Measurements from ENCODE around the gene PRSS16. TPM values are rescaled to one million over a fixed set of nuclear protein-coding genes. Genes with fewer than 3 reads are reported as not detected.

PRSS16 gene
- total and polyA plus RNA-seq, 9 of the 15 experiments (the other 6 are each of a cell fraction or from before 2014, with no cell fraction given) = 4.5 to 21.3 (median 12.1) TPM

DNA sequence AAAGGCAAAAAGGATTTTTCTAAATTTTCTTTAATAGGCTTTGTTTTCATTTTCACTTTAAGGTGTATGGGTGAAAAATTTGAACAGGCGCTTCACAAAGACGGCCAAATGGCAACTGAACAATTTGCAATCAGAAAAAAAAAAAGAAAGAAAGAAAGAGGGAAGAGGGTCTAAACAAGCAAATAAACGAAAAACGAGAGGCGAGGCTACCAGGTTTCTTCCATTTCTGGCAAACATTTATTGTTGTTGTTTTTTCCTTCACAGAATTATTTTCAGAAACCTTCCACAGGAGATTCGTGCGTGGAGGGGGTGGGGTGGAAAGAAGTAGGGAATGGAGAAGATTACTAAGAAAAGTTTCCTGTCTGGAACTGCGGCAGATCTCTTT is 40.2 kb downstream of the PRSS16 start (continued):
- TF ChIP-seq, protein P1, sequence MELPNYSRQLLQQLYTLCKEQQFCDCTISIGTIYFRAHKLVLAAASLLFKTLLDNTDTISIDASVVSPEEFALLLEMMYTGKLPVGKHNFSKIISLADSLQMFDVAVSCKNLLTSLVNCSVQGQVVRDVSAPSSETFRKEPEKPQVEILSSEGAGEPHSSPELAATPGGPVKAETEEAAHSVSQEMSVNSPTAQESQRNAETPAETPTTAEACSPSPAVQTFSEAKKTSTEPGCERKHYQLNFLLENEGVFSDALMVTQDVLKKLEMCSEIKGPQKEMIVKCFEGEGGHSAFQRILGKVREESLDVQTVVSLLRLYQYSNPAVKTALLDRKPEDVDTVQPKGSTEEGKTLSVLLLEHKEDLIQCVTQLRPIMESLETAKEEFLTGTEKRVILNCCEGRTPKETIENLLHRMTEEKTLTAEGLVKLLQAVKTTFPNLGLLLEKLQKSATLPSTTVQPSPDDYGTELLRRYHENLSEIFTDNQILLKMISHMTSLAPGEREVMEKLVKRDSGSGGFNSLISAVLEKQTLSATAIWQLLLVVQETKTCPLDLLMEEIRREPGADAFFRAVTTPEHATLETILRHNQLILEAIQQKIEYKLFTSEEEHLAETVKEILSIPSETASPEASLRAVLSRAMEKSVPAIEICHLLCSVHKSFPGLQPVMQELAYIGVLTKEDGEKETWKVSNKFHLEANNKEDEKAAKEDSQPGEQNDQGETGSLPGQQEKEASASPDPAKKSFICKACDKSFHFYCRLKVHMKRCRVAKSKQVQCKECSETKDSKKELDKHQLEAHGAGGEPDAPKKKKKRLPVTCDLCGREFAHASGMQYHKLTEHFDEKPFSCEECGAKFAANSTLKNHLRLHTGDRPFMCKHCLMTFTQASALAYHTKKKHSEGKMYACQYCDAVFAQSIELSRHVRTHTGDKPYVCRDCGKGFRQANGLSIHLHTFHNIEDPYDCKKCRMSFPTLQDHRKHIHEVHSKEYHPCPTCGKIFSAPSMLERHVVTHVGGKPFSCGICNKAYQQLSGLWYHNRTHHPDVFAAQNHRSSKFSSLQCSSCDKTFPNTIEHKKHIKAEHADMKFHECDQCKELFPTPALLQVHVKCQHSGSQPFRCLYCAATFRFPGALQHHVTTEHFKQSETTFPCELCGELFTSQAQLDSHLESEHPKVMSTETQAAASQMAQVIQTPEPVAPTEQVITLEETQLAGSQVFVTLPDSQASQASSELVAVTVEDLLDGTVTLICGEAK (IDR thresholded peaks at IDR 0.05) = peak; percentile 42; the same call in 1 of the 2 replicates
- TF ChIP-seq, protein P1 (CRISPR knock-in tag; IDR thresholded peaks at IDR 0.05) = no peak
- TF ChIP-seq CBX8 (IDR thresholded peaks at IDR 0.05; ENCODE audit: borderline replicate concordance, extremely low read depth, low read depth, low read length, poor library complexity, severe bottlenecking) (no peak), SMARCA4 (IDR thresholded peaks at IDR 0.05) (0 out of 2 replicates have a peak, but pooled peaks have one; percentile 15), LEF1 (IDR thresholded peaks at IDR 0.05) (no peak), MTF1 (CRISPR knock-in tag; IDR thresholded peaks at IDR 0.05; ENCODE audit: borderline replicate concordance) (no peak), HCFC1 (IDR thresholded peaks at IDR 0.05; ENCODE audit: low read depth, low read length) (no peak), FOXK2 (conservative IDR thresholded peaks at IDR 0.05 in 1 of 2, IDR thresholded peaks at IDR 0.05 in 1 of 2; ENCODE audit: low read depth in 2 of 2) (0 out of 4 replicates have a peak, but pooled peaks of 1 of the 2 experiments have one; percentile 30), NBN (IDR thresholded peaks at IDR 0.05; ENCODE audit: low read depth) (0 out of 2 replicates have a peak, but pooled peaks have one; percentile 55), ZZZ3 (IDR thresholded peaks at IDR 0.05) (no peak), ASH1L (IDR thresholded peaks at IDR 0.05; ENCODE audit: borderline replicate concordance, low read depth, partially characterized antibody) (peak; percentile 51), ZNF24 (IDR thresholded peaks at IDR 0.05) (peak; percentile 5; the same call in 1 of the 2 replicates)
- TF ChIP-seq, protein P2, sequence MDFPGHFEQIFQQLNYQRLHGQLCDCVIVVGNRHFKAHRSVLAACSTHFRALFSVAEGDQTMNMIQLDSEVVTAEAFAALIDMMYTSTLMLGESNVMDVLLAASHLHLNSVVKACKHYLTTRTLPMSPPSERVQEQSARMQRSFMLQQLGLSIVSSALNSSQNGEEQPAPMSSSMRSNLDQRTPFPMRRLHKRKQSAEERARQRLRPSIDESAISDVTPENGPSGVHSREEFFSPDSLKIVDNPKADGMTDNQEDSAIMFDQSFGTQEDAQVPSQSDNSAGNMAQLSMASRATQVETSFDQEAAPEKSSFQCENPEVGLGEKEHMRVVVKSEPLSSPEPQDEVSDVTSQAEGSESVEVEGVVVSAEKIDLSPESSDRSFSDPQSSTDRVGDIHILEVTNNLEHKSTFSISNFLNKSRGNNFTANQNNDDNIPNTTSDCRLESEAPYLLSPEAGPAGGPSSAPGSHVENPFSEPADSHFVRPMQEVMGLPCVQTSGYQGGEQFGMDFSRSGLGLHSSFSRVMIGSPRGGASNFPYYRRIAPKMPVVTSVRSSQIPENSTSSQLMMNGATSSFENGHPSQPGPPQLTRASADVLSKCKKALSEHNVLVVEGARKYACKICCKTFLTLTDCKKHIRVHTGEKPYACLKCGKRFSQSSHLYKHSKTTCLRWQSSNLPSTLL (IDR thresholded peaks at IDR 0.05) = no peak
- TF ChIP-seq, protein P3, sequence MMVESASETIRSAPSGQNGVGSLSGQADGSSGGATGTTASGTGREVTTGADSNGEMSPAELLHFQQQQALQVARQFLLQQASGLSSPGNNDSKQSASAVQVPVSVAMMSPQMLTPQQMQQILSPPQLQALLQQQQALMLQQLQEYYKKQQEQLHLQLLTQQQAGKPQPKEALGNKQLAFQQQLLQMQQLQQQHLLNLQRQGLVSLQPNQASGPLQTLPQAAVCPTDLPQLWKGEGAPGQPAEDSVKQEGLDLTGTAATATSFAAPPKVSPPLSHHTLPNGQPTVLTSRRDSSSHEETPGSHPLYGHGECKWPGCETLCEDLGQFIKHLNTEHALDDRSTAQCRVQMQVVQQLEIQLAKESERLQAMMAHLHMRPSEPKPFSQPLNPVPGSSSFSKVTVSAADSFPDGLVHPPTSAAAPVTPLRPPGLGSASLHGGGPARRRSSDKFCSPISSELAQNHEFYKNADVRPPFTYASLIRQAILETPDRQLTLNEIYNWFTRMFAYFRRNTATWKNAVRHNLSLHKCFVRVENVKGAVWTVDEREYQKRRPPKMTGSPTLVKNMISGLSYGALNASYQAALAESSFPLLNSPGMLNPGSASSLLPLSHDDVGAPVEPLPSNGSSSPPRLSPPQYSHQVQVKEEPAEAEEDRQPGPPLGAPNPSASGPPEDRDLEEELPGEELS (CRISPR knock-in tag; IDR thresholded peaks at IDR 0.05; ENCODE audit: borderline replicate concordance) = no peak
- TF ChIP-seq, protein P4, sequence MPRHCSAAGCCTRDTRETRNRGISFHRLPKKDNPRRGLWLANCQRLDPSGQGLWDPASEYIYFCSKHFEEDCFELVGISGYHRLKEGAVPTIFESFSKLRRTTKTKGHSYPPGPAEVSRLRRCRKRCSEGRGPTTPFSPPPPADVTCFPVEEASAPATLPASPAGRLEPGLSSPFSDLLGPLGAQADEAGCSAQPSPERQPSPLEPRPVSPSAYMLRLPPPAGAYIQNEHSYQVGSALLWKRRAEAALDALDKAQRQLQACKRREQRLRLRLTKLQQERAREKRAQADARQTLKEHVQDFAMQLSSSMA (CRISPR knock-in tag; IDR thresholded peaks at IDR 0.05) = no peak

All from K562 (cell line).